B cell (primary cell): Measurements from ENCODE around the gene MR1. TPM values are rescaled to one million over a fixed set of nuclear protein-coding genes. Genes with fewer than 3 reads are reported as not detected.

ENCODE experiments used
- ATAC-seq: fragments of 200-7000 bp; cut with Tn5 transposase; one replicate; pipeline ENCODE4 v1.10.0; 2021; ENCODE audit warnings: low read depth, mild to moderate bottlenecking, moderate number of reproducible peaks, moderate library complexity
- CTCF ChIA-PET: fragments of 350-600 bp; sonication (Branson Sonifier 250); formaldehyde crosslinking; loops from one replicate; lab custom pipeline; 2021; ENCODE audit warnings: antibody characterized with exemption, inconsistent platforms; lab: Charles Lee
- POLR2A ChIA-PET: fragments of 350-600 bp; sonication (Branson Sonifier 250); formaldehyde crosslinking; loops from one replicate; lab custom pipeline; 2021; ENCODE audit warnings: antibody characterized with exemption; lab: Charles Lee
- DNase-seq: peaks from one replicate; pipeline ENCODE4 v3.0.0; 2013
- H2AFZ ChIP-seq: 2 replicates; pipeline ENCODE4 v1.6.1; 2012; ENCODE audit warnings: mild to moderate bottlenecking, low read depth, low read length; ENCODE audit not compliant: insufficient read depth, poor library complexity, severe bottlenecking
- H3K27ac ChIP-seq, 2 donors: 1 replicate in 1 of 2; 2 replicates in 1 of 2; pipeline ENCODE4 v1.5.1; 2012 to 2013; ENCODE audit warnings: low read length in 2 of 2, mild to moderate bottlenecking in 2 of 2, moderate library complexity in 1 of 2
- H3K27me3 ChIP-seq, 4 experiments: fragments of 200-600 bp in 1 of 4; sonication (generic) in 1 of 4; replicated peaks in 1 of 4; 1 replicate in 2 of 4; 2 replicates in 2 of 4; pipeline versions ENCODE4 v1.6.1 to v1.7.0; 2013 to 2016; ENCODE audit warnings: low read length in 3 of 4, mild to moderate bottlenecking in 2 of 4, mixed read lengths in 1 of 4, moderate library complexity in 1 of 4; ENCODE audit not compliant: insufficient read depth in 4 of 4, control insufficient read depth in 3 of 4; ENCODE audit errors: control extremely low read depth in 1 of 4
- H3K36me3 ChIP-seq, 2 experiments: replicated peaks in 1 of 2; 1 replicate in 1 of 2; 2 replicates in 1 of 2; pipeline versions ENCODE4 v1.6.1 to v1.7.1; 2013; ENCODE audit warnings: low read length in 1 of 2; ENCODE audit not compliant: insufficient read depth in 2 of 2, control insufficient read depth in 1 of 2; ENCODE audit errors: control extremely low read depth in 1 of 2, extremely low read depth in 1 of 2
- H3K4me1 ChIP-seq, 2 donors: fragments of 200-600 bp in 1 of 2; sonication (generic) in 1 of 2; 1 replicate in 1 of 2; 2 replicates in 1 of 2; pipeline versions ENCODE4 v1.5.1 to v1.6.1; 2013 to 2017; ENCODE audit warnings: low read length in 2 of 2; ENCODE audit not compliant: control insufficient read depth in 2 of 2, insufficient read depth in 2 of 2
- H3K4me2 ChIP-seq: replicated peaks from 2 replicates; pipeline ENCODE3; 2012; ENCODE audit warnings: mild to moderate bottlenecking, low read depth, low read length; ENCODE audit not compliant: poor library complexity, severe bottlenecking
- H3K4me3 ChIP-seq, 5 experiments: fragments of 200-600 bp in 1 of 5; sonication (generic) in 1 of 5; 1 replicate in 3 of 5; 2 replicates in 2 of 5; pipeline versions ENCODE4 v1.5.1 to v1.7.0; 2011 to 2016; ENCODE audit warnings: low read length in 4 of 5, mild to moderate bottlenecking in 4 of 5, low read depth in 2 of 5, control low read depth in 1 of 5, moderate library complexity in 1 of 5; ENCODE audit not compliant: insufficient read depth in 1 of 5; ENCODE audit errors: control extremely low read depth in 1 of 5, extremely low read depth in 1 of 5
- H3K79me2 ChIP-seq: fragments of 200-600 bp; sonication (generic); one replicate; pipeline ENCODE4 v1.6.0; 2016; ENCODE audit warnings: low read length; ENCODE audit not compliant: control insufficient read depth, insufficient read depth
- H3K9ac ChIP-seq: fragments of 200-600 bp; sonication (generic); 2 replicates; pipeline ENCODE4 v1.6.1; 2017; ENCODE audit warnings: mild to moderate bottlenecking, low read length, moderate library complexity
- H3K9me3 ChIP-seq, 3 donors: one replicate each; pipeline versions ENCODE4 v1.6.1 to v1.7.1; 2013; ENCODE audit warnings: low read length in 2 of 3; ENCODE audit not compliant: control insufficient read depth in 2 of 3, insufficient read depth in 1 of 3; ENCODE audit errors: control extremely low read depth in 1 of 3
- H4K20me1 ChIP-seq: 2 replicates; pipeline ENCODE4 v1.6.0; 2012; ENCODE audit warnings: mild to moderate bottlenecking, low read length; ENCODE audit not compliant: insufficient read depth, control insufficient read depth, poor library complexity, severe bottlenecking
- H3K27ac Mint-ChIP-seq: one replicate; pipeline ENCODE4 v1.8.0; 2021; ENCODE audit warnings: mixed read lengths
- H3K27me3 Mint-ChIP-seq: one replicate; pipeline ENCODE4 v1.8.0; 2021; ENCODE audit warnings: mixed read lengths
- H3K4me1 Mint-ChIP-seq: one replicate; pipeline ENCODE4 v1.8.0; 2021; ENCODE audit warnings: mixed read lengths
- H3K4me3 Mint-ChIP-seq: one replicate; pipeline ENCODE4 v1.8.0; 2021; ENCODE audit warnings: mixed read lengths
- H3K9me3 Mint-ChIP-seq: one replicate; pipeline ENCODE4 v1.8.0; 2022; ENCODE audit warnings: mixed read lengths; ENCODE audit not compliant: insufficient read depth
- EZH2 ChIP-seq: IDR thresholded peaks from 2 replicates; pipeline ENCODE4 v1.6.1; 2012; ENCODE audit warnings: borderline replicate concordance, low read depth, mild to moderate bottlenecking, moderate library complexity, low read length; ENCODE audit not compliant: insufficient read depth, poor library complexity, severe bottlenecking
- whole genome bisulfite sequencing: methylation state at CpG from one replicate; pipeline ENCODE4 v1.1.5; 2013; ENCODE audit warnings: missing lambda C conversion rate; ENCODE audit not compliant: insufficient coverage; 5-methylcytosine and 5-hydroxymethylcytosine counted together
- intact Hi-C: fragments of 100-400 bp; cut with micrococcal nuclease; formaldehyde crosslinking; loops from one replicate; pipeline ENCODE4 v1.10.0; 2022
- polyA plus RNA-seq: library from polyadenylated mRNA; depleted of rRNA; stranded (reverse); fragments of >200 nt; gene quantifications from 2 replicates; pipeline ENCODE4 v1.2.3, GENCODE V29; 2012
- total RNA-seq, 2 donors: library from RNA; stranded (reverse); fragments of 120-200 nt in 1 of 2; gene quantifications; 1 replicate in 1 of 2; 2 replicates in 1 of 2; pipeline versions ENCODE4 v1.2.3 to v1.2.4, GENCODE V29; 2013 to 2022
- TF ChIP-seq, protein P1 (sequence below): fragments of 200-600 bp; IDR thresholded peaks from one replicate; pipeline ENCODE4 v1.8.0; 2022; ENCODE audit warnings: antibody characterized with exemption, mild to moderate bottlenecking

The MR1 gene
- total and polyA plus RNA-seq, 2 donors (not counting 1 experiment from before 2014, with no cell fraction given): 9.5 to 28.2 TPM

DNA sequence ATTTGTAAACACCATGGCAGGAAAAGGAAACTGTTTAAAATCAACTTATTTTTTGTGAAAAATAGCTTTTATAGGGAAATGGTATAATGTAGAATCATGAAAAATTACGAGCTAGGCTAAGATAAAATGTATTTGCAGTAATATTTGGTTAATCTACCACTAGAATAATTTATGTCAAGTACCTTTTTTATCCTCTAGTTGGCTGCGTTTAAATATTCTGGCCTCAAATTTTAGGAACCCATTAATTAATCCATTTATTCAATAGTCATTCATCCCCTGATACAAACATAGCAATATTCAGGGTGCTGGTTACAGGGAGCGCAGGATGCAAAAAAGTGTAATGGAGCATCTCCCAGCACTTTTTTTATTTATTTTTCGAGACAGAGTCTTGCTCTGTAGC lies 46.1 kb downstream of the MR1 start:
- intact Hi-C loops: loop anchor here (5.0 kb wide), 1 partner anchor 563 kb away; no protein-coding TSS in a partner anchor
- peaks cover 0 to 5% (median 0%) of the 10 kb centered on the region in 3 donors for H3K9me3 ChIP-seq
- peaks cover 0 to 7% (median 0%) of the 10 kb centered on the region in 4 experiments for H3K27me3 ChIP-seq
- DNase-seq: no peak
- Mint-ChIP-seq H3K9me3 (no peaks in the 10 kb centered on the region), H3K4me1 (peaks cover 9% of the 10 kb centered on the region), H3K27me3 (peaks cover 29% of the 10 kb centered on the region), H3K27ac (no peak overlapping the region), H3K4me3 (no peak overlapping the region)
- H3K4me2 ChIP-seq: no peak overlapping the region
- WGBS: 60% methylated on average over 1 of the region's 4 CpGs
- no peaks in the 10 kb centered on the region for H3K36me3 ChIP-seq
- H3K4me1 ChIP-seq: peaks cover 6 to 9% of the 10 kb centered on the region in 2 donors
- no peak overlapping the region for H3K27ac ChIP-seq
- ChIA-PET POLR2A (no interaction called here), CTCF (interaction anchor here (0.7 to 4.4 kb wide), 6 partner anchors 13 to 88 kb away, joined by 3 to 54 read pairs (median 4); no protein-coding TSS in a partner anchor)
- no peak overlapping the region for H3K4me3 ChIP-seq
- no peak for ATAC-seq
- H2AFZ ChIP-seq: no peak overlapping the region
- H4K20me1 ChIP-seq: no peaks in the 10 kb centered on the region
- H3K79me2 ChIP-seq: peaks cover 1% of the 10 kb centered on the region
- no peak overlapping the region for H3K9ac ChIP-seq
- TF ChIP-seq, protein P1, sequence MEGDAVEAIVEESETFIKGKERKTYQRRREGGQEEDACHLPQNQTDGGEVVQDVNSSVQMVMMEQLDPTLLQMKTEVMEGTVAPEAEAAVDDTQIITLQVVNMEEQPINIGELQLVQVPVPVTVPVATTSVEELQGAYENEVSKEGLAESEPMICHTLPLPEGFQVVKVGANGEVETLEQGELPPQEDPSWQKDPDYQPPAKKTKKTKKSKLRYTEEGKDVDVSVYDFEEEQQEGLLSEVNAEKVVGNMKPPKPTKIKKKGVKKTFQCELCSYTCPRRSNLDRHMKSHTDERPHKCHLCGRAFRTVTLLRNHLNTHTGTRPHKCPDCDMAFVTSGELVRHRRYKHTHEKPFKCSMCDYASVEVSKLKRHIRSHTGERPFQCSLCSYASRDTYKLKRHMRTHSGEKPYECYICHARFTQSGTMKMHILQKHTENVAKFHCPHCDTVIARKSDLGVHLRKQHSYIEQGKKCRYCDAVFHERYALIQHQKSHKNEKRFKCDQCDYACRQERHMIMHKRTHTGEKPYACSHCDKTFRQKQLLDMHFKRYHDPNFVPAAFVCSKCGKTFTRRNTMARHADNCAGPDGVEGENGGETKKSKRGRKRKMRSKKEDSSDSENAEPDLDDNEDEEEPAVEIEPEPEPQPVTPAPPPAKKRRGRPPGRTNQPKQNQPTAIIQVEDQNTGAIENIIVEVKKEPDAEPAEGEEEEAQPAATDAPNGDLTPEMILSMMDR: no peak
- TF ChIP-seq EZH2: no peak

DNA sequence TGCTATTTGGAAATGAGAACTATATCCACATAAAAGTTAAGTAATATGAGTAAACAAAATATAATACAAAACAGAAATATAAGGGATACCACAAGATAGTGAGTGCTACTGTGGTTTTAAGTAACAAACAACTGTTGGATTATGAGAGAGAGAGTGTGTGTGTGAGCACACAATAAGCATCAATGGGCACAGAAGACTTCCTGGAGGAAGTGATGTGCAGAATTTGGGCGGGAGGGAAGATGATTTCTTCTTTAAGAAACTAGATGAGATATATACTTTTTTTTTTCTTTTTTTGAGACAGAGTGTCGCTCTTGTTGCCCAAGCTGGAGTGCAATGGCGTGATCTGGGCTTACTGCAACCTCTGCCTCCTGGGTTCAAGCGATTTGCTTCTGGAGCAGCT lies 46.8 kb downstream of the MR1 start:
- Mint-ChIP-seq H3K4me1 (peaks cover 9% of the 10 kb centered on the region), H3K27me3 (peaks cover 29% of the 10 kb centered on the region), H3K27ac (no peak overlapping the region), H3K9me3 (no peaks in the 10 kb centered on the region), H3K4me3 (no peak overlapping the region)
- Histone ChIP-seq H3K4me1 (peaks cover 6 to 9% of the 10 kb centered on the region in 2 donors), H3K27me3 (peaks cover 0 to 7% (median 0%) of the 10 kb centered on the region in 4 experiments), H3K4me2 (no peak overlapping the region), H3K79me2 (peaks cover 8% of the 10 kb centered on the region), H3K36me3 (no peaks in the 10 kb centered on the region), H4K20me1 (no peaks in the 10 kb centered on the region), H3K4me3 (no peak overlapping the region), H3K27ac (no peak overlapping the region), H2AFZ (no peak overlapping the region), H3K9ac (no peak overlapping the region), H3K9me3 (no peaks in the 10 kb centered on the region)
- ATAC-seq (no peak), DNase-seq (no peak)
- intact Hi-C loops: loop anchor here (5.0 kb wide), 1 partner anchor 563 kb away; no protein-coding TSS in a partner anchor
- ChIA-PET POLR2A (no interaction called here), CTCF (interaction anchor here (0.7 to 4.4 kb wide), 5 partner anchors 10 to 71 kb away, joined by 3 to 54 read pairs (median 4); no protein-coding TSS in a partner anchor)
- no peak for TF ChIP-seq EZH2
- TF ChIP-seq, protein P1: no peak
- WGBS: 64% methylated on average over 3 of the region's 4 CpGs
